ENCODE data around the gene AQP3.
"Not testable (repeated sequence)": the region's sequence is repeated elsewhere in the genome, so short reads cannot be mapped to it uniquely, and the experiment has no call there.

The AQP3 gene

DNA sequence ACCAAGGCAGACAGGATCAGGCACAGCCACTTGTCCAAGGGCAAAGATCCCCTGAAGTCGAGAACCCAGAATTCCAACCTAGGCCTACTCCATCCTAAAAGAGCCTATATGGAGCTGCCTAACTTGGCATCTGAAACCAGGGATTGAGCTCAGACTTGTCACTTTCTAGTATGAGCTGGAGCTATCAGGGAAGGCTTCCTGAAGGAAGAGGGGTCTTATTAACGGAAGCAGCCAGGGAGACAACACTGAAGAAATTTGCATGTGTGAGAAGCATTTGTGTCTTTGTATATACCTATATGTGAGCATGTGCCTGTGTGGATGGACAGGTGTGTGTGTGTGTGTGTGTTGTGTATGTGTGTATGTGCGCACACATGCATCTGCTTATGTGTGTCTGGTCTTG lies 40.3 kb downstream of the AQP3 start:
- no peak for DNase-seq

DNA sequence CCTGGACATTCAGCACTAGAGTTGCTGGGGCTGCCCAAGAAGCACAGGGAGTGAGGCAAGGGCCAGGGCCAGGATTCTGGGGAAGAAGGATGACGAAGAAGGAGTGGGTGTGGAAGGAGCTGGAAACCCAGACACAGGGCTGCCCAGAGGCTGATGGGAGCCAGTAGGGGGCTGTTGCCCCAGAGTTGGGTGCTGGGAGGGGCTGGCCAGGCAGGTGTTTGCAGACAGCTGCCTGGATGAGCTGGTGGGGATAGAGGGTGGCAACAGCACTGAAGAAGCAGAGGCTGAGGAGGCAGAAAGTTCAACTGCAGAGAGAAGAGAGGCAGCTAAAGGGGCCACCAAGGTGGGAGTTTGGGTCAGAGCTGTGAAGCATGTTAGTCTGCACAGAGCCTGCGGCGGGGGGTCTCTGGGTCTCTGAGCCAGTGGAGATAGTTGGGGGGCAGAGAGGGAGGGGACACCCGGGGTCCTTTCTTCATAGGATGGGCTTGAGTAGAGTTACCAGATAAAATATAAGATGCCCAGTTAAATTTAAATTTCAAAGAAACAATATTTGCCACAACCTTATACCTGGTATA lies 42.5 kb downstream of the AQP3 start:
- no peak for DNase-seq

DNA sequence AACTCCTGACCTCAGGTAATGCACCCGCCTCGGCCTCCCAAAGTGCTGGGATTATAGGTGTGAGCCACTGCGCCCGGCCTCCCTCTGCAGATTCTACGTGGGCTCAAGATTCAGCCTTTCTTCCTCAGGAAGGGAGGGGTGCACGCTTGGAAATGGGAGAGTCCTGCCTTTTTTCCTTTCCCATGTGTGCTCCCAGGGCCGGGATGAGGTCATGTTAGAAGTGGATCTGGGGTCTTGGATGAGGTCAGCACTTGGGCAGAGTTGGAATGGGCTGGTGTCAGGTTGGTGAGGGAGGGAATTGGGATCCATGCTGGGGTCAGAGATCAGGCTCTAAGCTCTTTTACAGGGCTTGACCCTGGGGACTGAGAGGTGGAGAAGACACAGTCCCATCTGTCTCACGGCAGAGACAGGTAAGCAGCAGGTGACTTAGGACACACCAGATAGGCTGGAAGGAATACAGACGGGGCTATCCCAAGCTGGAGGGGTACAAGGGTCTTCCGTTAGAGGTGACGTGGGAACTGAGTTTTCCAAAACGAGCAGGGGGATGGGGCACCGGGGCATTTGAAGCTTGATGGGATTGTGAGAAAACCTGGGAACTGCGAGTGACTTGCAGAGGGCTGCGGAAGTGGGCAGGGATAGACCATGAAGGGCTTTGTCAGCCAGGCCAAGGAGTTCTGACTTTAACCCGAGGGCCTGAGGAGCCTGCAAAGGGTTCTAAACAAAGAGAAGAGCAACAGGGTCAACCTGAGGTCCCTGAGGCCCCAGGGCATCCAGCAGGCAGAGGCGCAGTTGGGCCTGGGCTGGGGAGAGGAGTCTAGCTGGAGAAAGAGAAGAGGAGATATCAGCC lies 43.2 kb downstream of the AQP3 start:
- DNase-seq: no peak

DNA sequence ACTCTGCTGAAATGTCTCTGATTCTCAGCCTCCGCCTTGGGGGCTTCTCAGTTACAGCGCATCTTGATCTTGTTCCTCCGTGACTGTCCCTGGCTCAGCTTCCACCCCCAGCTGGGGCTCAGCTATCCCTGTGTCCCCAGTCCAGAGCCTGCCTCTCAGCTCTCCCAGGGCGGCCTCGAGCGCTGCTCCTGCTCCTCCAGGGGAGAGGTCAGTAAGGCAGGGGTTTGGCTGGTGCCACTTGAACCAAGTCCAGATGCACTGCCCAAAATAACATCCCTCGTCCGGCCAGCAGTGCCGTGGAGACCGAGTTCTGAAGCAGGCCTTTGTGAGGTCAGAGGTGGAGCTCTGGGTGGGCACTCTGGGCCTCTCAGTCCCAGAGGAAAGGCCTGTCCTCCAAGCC lies 45.0 kb downstream of the AQP3 start, which contains the start of gene AQP7:
AQP7 (minus strand) TSS at position 198 of the 400 bp plus-strand sequence. CDS start 1,306 bp downstream, outside the sequence.
- not testable (repeated sequence) for DNase-seq

DNA sequence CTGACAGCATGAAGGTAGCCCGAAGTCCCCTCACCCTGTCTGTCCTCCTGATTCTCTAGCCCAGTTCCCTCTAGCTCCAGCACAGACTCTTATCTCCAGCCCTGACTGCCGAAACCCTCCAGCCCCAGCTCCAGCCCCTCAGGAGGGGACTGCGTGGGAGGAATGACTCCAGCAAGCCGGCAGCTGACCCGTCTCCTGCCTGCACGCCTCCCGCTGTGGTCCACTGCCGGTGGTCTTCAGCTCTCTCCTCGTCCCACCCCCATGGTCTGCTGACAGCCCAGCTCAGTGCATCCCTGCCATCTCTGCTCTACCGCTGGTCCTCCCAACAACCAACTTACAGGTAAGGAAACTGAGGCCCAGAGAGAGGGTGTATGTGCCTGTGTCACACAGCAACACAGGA lies 45.6 kb downstream of the AQP3 start:
- DNase-seq: not testable (repeated sequence)

DNA sequence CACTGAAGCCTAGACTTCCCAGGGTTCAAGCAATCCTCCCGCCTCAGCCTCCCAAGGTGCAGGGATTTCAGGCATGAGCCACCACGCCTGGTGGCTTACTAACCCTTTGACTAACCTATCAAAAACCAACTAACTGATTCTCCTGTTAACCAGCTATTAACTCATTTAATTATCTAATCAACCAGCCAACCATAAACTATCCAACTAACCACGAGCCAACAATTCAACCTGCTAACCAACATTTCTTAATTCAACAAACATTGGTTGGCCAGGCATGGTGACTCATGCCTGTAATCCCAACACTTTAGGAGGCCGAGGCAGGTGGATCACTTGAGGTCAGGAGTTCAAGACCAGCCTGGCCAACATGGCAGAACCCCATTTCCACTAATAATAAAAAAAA lies 48.3 kb downstream of the AQP3 start:
- not testable (repeated sequence) for DNase-seq

DNA sequence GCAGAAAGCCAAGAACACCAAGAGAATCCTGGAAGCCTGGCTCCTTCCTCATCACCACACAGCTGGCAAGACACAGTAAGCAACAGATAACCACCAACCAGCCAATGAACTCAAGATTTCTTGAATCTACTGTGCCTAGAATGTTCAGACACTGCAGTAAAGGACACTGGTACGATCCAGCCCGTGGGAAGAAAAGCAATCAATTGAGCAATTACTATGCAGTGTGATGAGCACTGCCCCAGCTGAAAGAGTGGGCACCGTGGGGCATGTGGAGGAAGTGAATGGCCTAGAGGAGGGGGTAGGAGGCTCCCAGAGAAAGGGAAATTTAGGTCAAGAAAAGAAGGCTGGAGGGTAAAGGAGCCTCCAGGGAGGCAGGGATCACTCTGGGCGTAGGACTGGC lies 49.6 kb downstream of the AQP3 start:
- DNase-seq: not testable (repeated sequence)

DNA sequence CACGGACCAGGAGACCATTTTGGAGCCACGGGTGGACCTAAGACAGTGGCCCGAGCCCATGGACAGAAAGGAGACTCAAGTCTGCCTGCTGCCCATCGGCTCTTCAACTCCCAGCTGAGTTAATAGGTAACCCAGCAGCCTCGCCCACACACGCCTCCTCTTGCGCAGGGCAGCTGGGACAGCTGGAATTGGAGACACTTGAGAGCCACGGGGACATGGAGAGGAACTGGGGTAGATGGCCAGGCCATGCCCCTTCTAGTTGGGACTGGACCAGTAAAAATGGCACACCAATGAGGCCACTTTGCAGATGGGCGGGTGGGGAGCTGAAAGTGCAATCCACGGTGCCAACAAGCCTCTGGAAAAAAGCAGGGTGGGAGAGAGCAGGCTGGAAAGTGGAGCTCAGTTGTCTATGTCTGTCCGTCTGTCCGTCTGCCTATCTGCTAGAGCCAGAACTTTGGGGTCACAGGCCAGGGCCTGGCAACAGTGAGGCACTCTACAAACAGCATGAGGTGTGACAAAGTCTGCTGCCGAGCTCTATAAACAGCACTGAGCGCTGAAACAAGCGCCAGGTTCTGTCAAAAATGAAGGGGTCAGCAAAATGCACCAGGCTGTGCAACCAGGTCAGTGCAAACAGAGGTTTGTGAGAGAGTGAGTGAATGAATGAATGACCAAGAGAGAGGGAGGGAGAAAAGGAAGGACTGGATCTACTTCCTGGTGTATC lies 52.1 kb downstream of the AQP3 start:
- not testable (repeated sequence) for DNase-seq

DNA sequence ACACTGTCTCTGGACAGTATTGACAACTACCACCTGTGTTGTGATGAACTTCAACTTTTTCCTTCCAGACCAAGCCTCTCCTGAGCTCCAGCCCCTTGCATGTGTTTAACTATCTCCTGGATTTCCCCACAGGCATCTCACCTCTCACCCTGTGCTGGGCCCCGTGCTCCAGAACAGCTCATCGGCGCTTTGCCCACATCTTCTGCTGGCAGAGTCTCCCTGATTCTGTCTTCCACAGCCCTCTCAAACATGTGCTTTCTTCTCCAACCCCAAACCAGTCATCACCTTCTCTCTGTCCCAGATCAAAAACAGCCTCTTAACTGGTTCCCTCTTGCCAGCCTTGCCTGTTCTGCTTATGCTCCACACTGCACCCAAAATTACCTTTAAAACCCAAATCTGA lies 53.4 kb downstream of the AQP3 start:
- not testable (repeated sequence) for DNase-seq

DNA sequence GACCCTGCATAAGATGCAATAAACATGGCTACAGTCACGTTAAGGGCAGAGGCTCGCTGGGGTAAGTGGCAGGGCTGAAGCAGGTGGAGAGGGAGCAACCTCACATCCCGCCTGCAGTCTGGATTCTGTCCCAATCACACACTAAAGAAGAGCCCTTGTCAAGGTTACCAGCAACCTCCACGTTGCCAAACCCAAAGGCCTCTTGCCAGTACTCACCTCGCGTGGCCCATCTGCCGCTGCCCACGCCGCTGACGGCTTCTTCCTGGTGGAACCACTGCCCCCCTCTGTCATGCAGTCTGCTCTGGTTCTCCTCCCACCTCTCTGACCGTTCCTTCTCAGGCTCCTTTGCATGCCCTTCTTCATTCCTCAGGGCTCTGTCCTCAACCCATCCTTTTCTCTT lies 53.8 kb downstream of the AQP3 start:
- no peak for DNase-seq

DNA sequence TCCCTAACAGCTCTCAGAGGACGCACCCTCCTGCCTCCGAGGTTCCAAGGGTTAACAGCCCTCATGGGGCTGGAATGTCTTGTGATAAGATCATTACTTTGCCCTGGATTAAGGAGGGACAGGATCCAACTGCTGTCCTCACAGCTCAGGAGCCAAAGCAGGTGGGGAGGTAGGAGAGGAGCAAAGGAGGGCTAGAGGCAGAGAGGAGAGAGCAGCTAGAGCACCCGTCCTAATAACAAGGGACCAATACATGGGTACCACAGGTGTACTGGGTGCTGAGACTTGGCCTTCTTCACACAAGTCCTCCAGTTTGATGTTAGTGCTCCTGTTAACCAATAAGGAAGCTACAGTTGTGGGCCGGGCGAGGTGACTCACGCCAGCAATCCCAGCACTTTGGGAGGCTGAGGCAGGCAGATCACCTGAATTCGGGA lies 54.8 kb downstream of the AQP3 start:
- not testable (repeated sequence) for DNase-seq
